GM23338 (cell line): ENCODE data around the gene HDDC3.

Source experiments
- POLR2AphosphoS5 ChIP-seq: IDR thresholded peaks from 2 replicates; pipeline ENCODE4 v1.6.1; 2016; ENCODE audit warnings: antibody characterized with exemption, low read depth
- TF ChIP-seq, protein P1 (sequence below), 2 experiments: fragments of 200-600 bp in 1 of 2; sonication (generic) in 1 of 2; conservative IDR thresholded peaks; 2 replicates each; pipeline versions ENCODE4 v1.5.1 to v1.6.1; 2016 to 2017; ENCODE audit warnings: antibody characterized with exemption in 2 of 2, low read depth in 2 of 2, mild to moderate bottlenecking in 2 of 2, moderate library complexity in 1 of 2

DNA sequence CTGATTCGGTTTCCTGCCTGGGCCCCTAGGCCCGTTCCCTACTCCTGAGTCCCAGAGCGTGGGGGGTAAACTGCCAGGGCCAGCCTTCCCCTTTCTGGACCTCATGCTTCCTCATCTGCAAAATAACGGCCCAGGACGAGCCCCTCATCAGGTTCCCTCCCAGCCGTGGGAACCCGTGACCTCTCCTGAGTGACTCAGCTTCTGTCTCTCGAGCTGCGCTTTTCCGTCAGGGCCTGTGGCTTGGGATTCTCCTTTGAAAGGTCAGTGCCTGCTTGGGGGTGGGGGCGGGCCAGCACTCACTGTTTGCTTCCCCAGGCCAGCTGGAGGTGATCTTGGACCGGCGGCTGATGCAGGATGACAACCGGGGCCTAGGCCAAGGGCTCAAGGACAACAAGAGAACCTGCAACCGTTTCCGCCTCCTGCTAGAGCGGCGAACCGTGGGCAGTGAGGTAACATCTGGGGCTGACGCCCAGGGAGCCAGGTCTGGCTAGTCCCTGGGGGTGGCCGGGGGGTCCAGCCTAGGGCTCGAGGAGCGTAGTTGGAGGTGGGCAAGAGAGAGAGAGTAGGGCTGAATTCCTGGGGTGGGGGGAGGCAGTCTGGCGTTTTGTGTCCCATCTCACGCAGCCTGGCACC lies 16.4 kb downstream of the HDDC3 start:
- TF ChIP-seq, protein P1, sequence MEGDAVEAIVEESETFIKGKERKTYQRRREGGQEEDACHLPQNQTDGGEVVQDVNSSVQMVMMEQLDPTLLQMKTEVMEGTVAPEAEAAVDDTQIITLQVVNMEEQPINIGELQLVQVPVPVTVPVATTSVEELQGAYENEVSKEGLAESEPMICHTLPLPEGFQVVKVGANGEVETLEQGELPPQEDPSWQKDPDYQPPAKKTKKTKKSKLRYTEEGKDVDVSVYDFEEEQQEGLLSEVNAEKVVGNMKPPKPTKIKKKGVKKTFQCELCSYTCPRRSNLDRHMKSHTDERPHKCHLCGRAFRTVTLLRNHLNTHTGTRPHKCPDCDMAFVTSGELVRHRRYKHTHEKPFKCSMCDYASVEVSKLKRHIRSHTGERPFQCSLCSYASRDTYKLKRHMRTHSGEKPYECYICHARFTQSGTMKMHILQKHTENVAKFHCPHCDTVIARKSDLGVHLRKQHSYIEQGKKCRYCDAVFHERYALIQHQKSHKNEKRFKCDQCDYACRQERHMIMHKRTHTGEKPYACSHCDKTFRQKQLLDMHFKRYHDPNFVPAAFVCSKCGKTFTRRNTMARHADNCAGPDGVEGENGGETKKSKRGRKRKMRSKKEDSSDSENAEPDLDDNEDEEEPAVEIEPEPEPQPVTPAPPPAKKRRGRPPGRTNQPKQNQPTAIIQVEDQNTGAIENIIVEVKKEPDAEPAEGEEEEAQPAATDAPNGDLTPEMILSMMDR (conservative IDR thresholded peaks at IDR 0.05; ENCODE audit: low read depth in 2 of 2), result no peak
- TF ChIP-seq POLR2AphosphoS5, result no peak
